H1 (cell line): ENCODE data around the gene GTF3C5. TPM values are rescaled to one million over a fixed set of nuclear protein-coding genes. Genes with fewer than 3 reads are reported as not detected.

Experiments
- CTCF ChIA-PET: fragments of 300-600 bp; sonication (Branson Sonifier 250); formaldehyde crosslinking; loops from one replicate; lab custom pipeline; 2021; ENCODE audit not compliant: partially characterized antibody; lab: Charles Lee
- POLR2A ChIA-PET: fragments of 300-600 bp; sonication (Branson Sonifier 250); formaldehyde crosslinking; loops from one replicate; lab custom pipeline; 2021; ENCODE audit warnings: inconsistent platforms; ENCODE audit not compliant: partially characterized antibody; lab: Charles Lee
- DNase-seq, 2 experiments: peaks; one replicate each; pipeline versions ENCODE4 v3.0.0 to v3.0.0-alpha.2; 2010 to 2022; ENCODE audit warnings: low spot score in 2 of 2, low read depth in 1 of 2, mixed read lengths in 1 of 2
- FAIRE-seq: peaks from 2 replicates; lab custom pipeline; 2011; peaks lifted over from hg19 to GRCh38; lab: Jason Lieb, UNC
- H2AFZ ChIP-seq: 2 replicates; pipeline ENCODE4 v1.8.1; 2012; ENCODE audit warnings: low read length, inconsistent platforms
- H2AK5ac ChIP-seq: 2 replicates; pipeline ENCODE4 v1.6.1; 2013; ENCODE audit warnings: low read depth, low read length
- H2BK120ac ChIP-seq: replicated peaks from 2 replicates; pipeline ENCODE3; 2013; ENCODE audit warnings: low read depth, low read length, inconsistent platforms
- H2BK12ac ChIP-seq: 2 replicates; pipeline ENCODE4 v1.6.1; 2013; ENCODE audit warnings: low read depth, low read length
- H2BK15ac ChIP-seq: 2 replicates; pipeline ENCODE4 v1.6.1; 2013; ENCODE audit warnings: low read length
- H2BK20ac ChIP-seq: 2 replicates; pipeline ENCODE4 v1.6.1; 2013; ENCODE audit warnings: low read length
- H2BK5ac ChIP-seq: 2 replicates; pipeline ENCODE4 v1.6.1; 2013; ENCODE audit warnings: low read depth, low read length
- H3K14ac ChIP-seq: 2 replicates; pipeline ENCODE4 v1.6.1; 2013; ENCODE audit warnings: inconsistent platforms; ENCODE audit not compliant: insufficient read length
- H3K18ac ChIP-seq: 2 replicates; pipeline ENCODE4 v1.6.1; 2013; ENCODE audit warnings: low read length; ENCODE audit errors: extremely low read depth
- H3K23ac ChIP-seq: 2 replicates; pipeline ENCODE4 v1.6.1; 2013; ENCODE audit warnings: inconsistent platforms; ENCODE audit not compliant: insufficient read length
- H3K23me2 ChIP-seq: 2 replicates; pipeline ENCODE4 v1.6.1; 2013; ENCODE audit warnings: low read depth, low read length
- H3K27ac ChIP-seq: 2 replicates; pipeline ENCODE4 v1.6.1; 2011; ENCODE audit warnings: low read depth, low read length, inconsistent platforms
- H3K27me3 ChIP-seq, 4 experiments: replicated peaks in 1 of 4; 1 replicate in 1 of 4; 2 replicates in 3 of 4; pipeline versions ENCODE4 v1.6.1 to v1.8.1; 2011 to 2013; ENCODE audit warnings: low read length in 3 of 4, mild to moderate bottlenecking in 3 of 4, inconsistent platforms in 2 of 4, mixed read lengths in 2 of 4, moderate library complexity in 1 of 4; ENCODE audit not compliant: control insufficient read depth in 3 of 4, insufficient read depth in 3 of 4; ENCODE audit errors: extremely low read depth in 1 of 4
- H3K36me3 ChIP-seq, 4 experiments: 2 replicates each; pipeline versions ENCODE4 v1.6.1 to v1.8.1; 2011 to 2013; ENCODE audit warnings: mild to moderate bottlenecking in 4 of 4, low read length in 3 of 4, moderate library complexity in 2 of 4, control low read depth in 1 of 4, inconsistent platforms in 1 of 4; ENCODE audit not compliant: insufficient read depth in 4 of 4, control insufficient read depth in 2 of 4
- H3K4ac ChIP-seq: replicated peaks from 2 replicates; pipeline ENCODE3; 2013; ENCODE audit warnings: low read length, low read depth, mixed read lengths, inconsistent platforms; ENCODE audit not compliant: insufficient read length
- H3K4me1 ChIP-seq, 4 experiments: replicated peaks in 1 of 4; 1 replicate in 1 of 4; 2 replicates in 3 of 4; pipeline versions ENCODE4 v1.6.1 to v1.8.1; 2011 to 2013; ENCODE audit warnings: low read length in 3 of 4, inconsistent platforms in 2 of 4, mixed read lengths in 1 of 4; ENCODE audit not compliant: insufficient read depth in 4 of 4, control insufficient read depth in 3 of 4
- H3K4me2 ChIP-seq, 2 experiments: 2 replicates each; pipeline versions ENCODE4 v1.6.1 to v1.8.1; 2011 to 2013; ENCODE audit warnings: low read depth in 2 of 2, low read length in 2 of 2, control low read depth in 1 of 2, inconsistent platforms in 1 of 2, mild to moderate bottlenecking in 1 of 2; ENCODE audit not compliant: insufficient read depth in 1 of 2
- H3K4me3 ChIP-seq, 4 experiments: fragments of 200-600, 300-600 bp in 1 of 4; sonication (generic), shearing (Covaris generic), sonication (Bioruptor Twin) in 1 of 4; 2 replicates each; pipeline versions ENCODE4 v1.5.1 to v1.8.1; 2011 to 2016; ENCODE audit warnings: low read length in 4 of 4, low read depth in 3 of 4, control low read depth in 2 of 4, inconsistent platforms in 2 of 4, mild to moderate bottlenecking in 2 of 4, mixed read lengths in 1 of 4, moderate library complexity in 1 of 4; ENCODE audit not compliant: insufficient read depth in 2 of 4; ENCODE audit errors: extremely low read depth in 1 of 4
- H3K56ac ChIP-seq: replicated peaks from 2 replicates; pipeline ENCODE3; 2013; ENCODE audit warnings: low read depth, mild to moderate bottlenecking, mixed read lengths, low read length, inconsistent platforms; ENCODE audit not compliant: insufficient read length
- H3K79me1 ChIP-seq: 2 replicates; pipeline ENCODE4 v1.6.1; 2013; ENCODE audit warnings: low read depth, low read length, control low read depth
- H3K79me2 ChIP-seq, 2 experiments: 2 replicates each; pipeline versions ENCODE4 v1.6.1 to v1.8.1; 2012 to 2013; ENCODE audit warnings: low read length in 2 of 2, mild to moderate bottlenecking in 2 of 2, inconsistent platforms in 1 of 2; ENCODE audit not compliant: insufficient read depth in 2 of 2, control insufficient read depth in 1 of 2
- H3K9ac ChIP-seq, 4 experiments: replicated peaks in 1 of 4; 1 replicate in 1 of 4; 2 replicates in 3 of 4; pipeline versions ENCODE4 v1.6.1 to v1.8.1; 2011 to 2013; ENCODE audit warnings: low read depth in 3 of 4, low read length in 3 of 4, control low read depth in 2 of 4, mild to moderate bottlenecking in 2 of 4, moderate library complexity in 2 of 4, inconsistent platforms in 1 of 4; ENCODE audit errors: extremely low read depth in 1 of 4
- H3K9me3 ChIP-seq, 2 experiments: 2 replicates each; pipeline versions ENCODE4 v1.6.1 to v1.8.1; 2012 to 2013; ENCODE audit warnings: mild to moderate bottlenecking in 2 of 2, moderate library complexity in 2 of 2, control low read depth in 1 of 2, inconsistent platforms in 1 of 2, low read depth in 1 of 2, low read length in 1 of 2, mixed read lengths in 1 of 2; ENCODE audit not compliant: insufficient read depth in 2 of 2
- H4K20me1 ChIP-seq, 2 experiments: replicated peaks in 1 of 2; 2 replicates each; pipeline versions ENCODE3 to v1.8.1; 2011 to 2013; ENCODE audit warnings: inconsistent platforms in 2 of 2, low read length in 2 of 2, mild to moderate bottlenecking in 1 of 2; ENCODE audit not compliant: insufficient read depth in 2 of 2, control insufficient read depth in 1 of 2
- H4K5ac ChIP-seq: 2 replicates; pipeline ENCODE4 v1.6.1; 2013; ENCODE audit warnings: low read length, low read depth, mixed read lengths, inconsistent platforms; ENCODE audit not compliant: insufficient read length
- H4K8ac ChIP-seq: 2 replicates; pipeline ENCODE4 v1.8.0; 2013; ENCODE audit warnings: mild to moderate bottlenecking, moderate library complexity, low read length, inconsistent platforms; ENCODE audit not compliant: insufficient read depth; ENCODE audit errors: extremely low read depth
- H4K91ac ChIP-seq: replicated peaks from 2 replicates; pipeline ENCODE3; 2013; ENCODE audit warnings: low read length, mixed read lengths, inconsistent platforms; ENCODE audit not compliant: insufficient read length
- ASH2L ChIP-seq: fragments of 200-600, 300-600 bp; sonication (generic); IDR thresholded peaks from one replicate; pipeline ENCODE4 v1.7.1; 2017; ENCODE audit warnings: low read length
- CBX8 ChIP-seq: fragments of 300-800, 300-1000 bp; sonication (generic); IDR thresholded peaks from 2 replicates; pipeline ENCODE4 v1.7.1; 2016; ENCODE audit warnings: low read depth, low read length, borderline replicate concordance
- CHD2 ChIP-seq: IDR thresholded peaks from 2 replicates; pipeline ENCODE4 v1.6.1; 2012; ENCODE audit warnings: low read length, improper control_type of control experiment
- CREB1 ChIP-seq: IDR thresholded peaks from 2 replicates; pipeline ENCODE4 v1.6.1; 2012; ENCODE audit warnings: inconsistent platforms
- KDM1A ChIP-seq: fragments of 200-600, 300-600 bp; sonication (generic); IDR thresholded peaks from 2 replicates; pipeline ENCODE4 v1.7.1; 2016; ENCODE audit warnings: mild to moderate bottlenecking, low read length, borderline replicate concordance
- RAD21 ChIP-seq, 2 experiments: IDR thresholded peaks in 1 of 2; conservative IDR thresholded peaks in 1 of 2; 2 replicates each; pipeline ENCODE4 v1.6.1; 2011; ENCODE audit warnings: low read depth in 2 of 2, low read length in 2 of 2, improper control_type of control experiment in 1 of 2, inconsistent platforms in 1 of 2, mild to moderate bottlenecking in 1 of 2, moderate library complexity in 1 of 2
- RXRA ChIP-seq: IDR thresholded peaks from 2 replicates; pipeline ENCODE4 v1.6.1; 2011; ENCODE audit warnings: low read depth, mild to moderate bottlenecking, low read length, moderate library complexity; ENCODE audit not compliant: insufficient read depth
- SUZ12 ChIP-seq: fragments of 200-600 bp; sonication (generic); IDR thresholded peaks from 2 replicates; pipeline ENCODE4 v1.6.1; 2012; ENCODE audit warnings: mild to moderate bottlenecking, inconsistent platforms, low read length, moderate library complexity, mixed read lengths
- TBP ChIP-seq: IDR thresholded peaks from 2 replicates; pipeline ENCODE4 v1.6.1; 2011; ENCODE audit warnings: low read depth, low read length, improper control_type of control experiment
- WGBS, 2 experiments: shearing (Covaris generic) in 1 of 2; methylation state at CpG; one replicate each; pipeline versions ENCODE4 v1.1.6 to v1.1.7; 2013 to 2015; ENCODE audit warnings: low lambda C conversion rate in 2 of 2, mixed read lengths in 2 of 2, inconsistent platforms in 1 of 2, low coverage in 1 of 2, missing lambda C conversion rate in 1 of 2; ENCODE audit not compliant: insufficient replicate concordance in 2 of 2, insufficient coverage in 1 of 2, insufficient read length in 1 of 2; ENCODE audit errors: extremely low coverage in 1 of 2, missing lambda C conversion rate in 1 of 2; 5-methylcytosine and 5-hydroxymethylcytosine counted together
- polyA plus RNA-seq, 7 experiments: library from polyadenylated mRNA; depleted of rRNA in 3 of 7; stranded (reverse) in 5 of 7; unstranded in 2 of 7; fragments of >200 nt in 5 of 7; fragments of 200-250 nt in 2 of 7; gene quantifications; 1 replicate in 5 of 7; 2 replicates in 1 of 7; 4 replicates in 1 of 7; pipeline versions ENCODE4 v1.2.1 to v1.2.3, GENCODE V29; 2011 to 2013; ENCODE audit warnings: missing spikeins in 2 of 7, mixed read lengths in 2 of 7
- total RNA-seq: library from RNA; stranded (reverse); fragmentation: NEBNext Ultra II Directional; extraction: Animal tissue kit (Norgen Biotek cat#: 25700); gene quantifications from 2 replicates; pipeline ENCODE4 v1.2.1, GENCODE V29; 2021
- TF ChIP-seq, protein P1 (sequence below): IDR thresholded peaks from 2 replicates; pipeline ENCODE4 v1.6.1; 2012; ENCODE audit warnings: inconsistent platforms
- TF ChIP-seq, protein P2 (sequence below): IDR thresholded peaks from 2 replicates; pipeline ENCODE4 v1.6.1; 2011; ENCODE audit warnings: low read depth, mild to moderate bottlenecking, low read length; ENCODE audit not compliant: insufficient read depth

The GTF3C5 gene
- total and polyA plus RNA-seq, 2 of the 8 experiments (the other 6 are each of a cell fraction or from before 2014, with no cell fraction given): 78.7 to 87.1 TPM

DNA sequence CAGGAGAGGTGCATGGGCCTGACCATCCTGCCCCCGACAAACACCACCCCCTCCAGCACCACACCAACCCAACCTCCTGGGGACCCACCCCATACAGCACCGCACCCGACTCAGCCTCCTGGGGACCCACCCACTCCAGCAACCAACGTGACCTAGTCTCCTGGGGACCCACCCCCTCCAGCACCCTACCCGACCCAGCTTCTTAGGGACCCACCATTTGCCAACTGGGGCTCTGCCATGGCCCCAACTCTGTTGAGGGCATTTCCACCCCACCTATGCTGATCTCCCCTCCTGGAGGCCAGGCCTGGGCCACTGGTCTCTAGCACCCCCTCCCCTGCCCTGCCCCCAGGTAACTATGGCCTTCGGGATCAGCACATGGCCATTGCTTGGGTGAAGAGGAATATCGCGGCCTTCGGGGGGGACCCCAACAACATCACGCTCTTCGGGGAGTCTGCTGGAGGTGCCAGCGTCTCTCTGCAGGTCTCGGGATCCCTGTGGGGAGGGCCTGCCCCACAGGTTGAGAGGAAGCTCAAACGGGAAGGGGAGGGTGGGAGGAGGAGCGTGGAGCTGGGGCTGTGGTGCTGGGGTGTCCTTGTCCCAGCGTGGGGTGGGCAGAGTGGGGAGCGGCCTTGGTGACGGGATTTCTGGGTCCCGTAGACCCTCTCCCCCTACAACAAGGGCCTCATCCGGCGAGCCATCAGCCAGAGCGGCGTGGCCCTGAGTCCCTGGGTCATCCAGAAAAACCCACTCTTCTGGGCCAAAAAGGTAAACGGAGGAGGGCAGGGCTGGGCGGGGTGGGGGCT is 35.6 kb downstream of the GTF3C5 start:
- POLR2A ChIA-PET: interaction anchor here (1.3 to 2.1 kb wide), 4 partner anchors 8 to 18 kb away, joined by 3 to 5 read pairs (median 4); no protein-coding TSS in a partner anchor
- FAIRE-seq (no peak), DNase-seq (no peak)
- Histone ChIP-seq H3K36me3 (no peaks in the 10 kb centered on the region; a peak in 3 of 8 replicates), H3K4ac (no peak overlapping the region), H3K27me3 (no peaks in the 10 kb centered on the region), H4K8ac (0 out of 2 replicates have a peak overlapping the region, but pooled peaks have one; percentile 5), H3K23me2 (no peaks in the 10 kb centered on the region), H3K9ac (no peak overlapping the region), H2BK5ac (no peak overlapping the region), H3K56ac (no peak overlapping the region), H2BK12ac (no peak overlapping the region), H3K4me1 (peaks cover 0 to 2% (median 1%) of the 10 kb centered on the region in 4 experiments; a peak in 3 of 7 replicates), H4K91ac (no peak overlapping the region), H2BK15ac (no peak overlapping the region), H2AK5ac (no peak overlapping the region), H2BK20ac (no peak overlapping the region), H2AFZ (no peak overlapping the region), H3K27ac (no peak overlapping the region), H4K20me1 (peaks cover 0 to 1% of the 10 kb centered on the region in 2 experiments), H3K23ac (no peak overlapping the region), H3K4me2 (no peak overlapping the region), H4K5ac (no peak overlapping the region), H3K4me3 (no peak overlapping the region), H3K9me3 (no peaks in the 10 kb centered on the region), H3K14ac (no peak overlapping the region), H2BK120ac (no peak overlapping the region), H3K79me1 (no peaks in the 10 kb centered on the region), H3K18ac (no peak overlapping the region), H3K79me2 (no peaks in the 10 kb centered on the region)
- CTCF ChIA-PET: interaction anchor here (1.1 to 2.5 kb wide), 12 partner anchors 10 to 122 kb away, joined by 3 to 8 read pairs (median 4); no protein-coding TSS in a partner anchor
- 87% methylated on average over 18 of the region's 25 CpGs; no CpG with 5 or more reads in 1 of the 2 experiments for WGBS, 2 experiments
- no peak for TF ChIP-seq RAD21 (IDR thresholded peaks at IDR 0.05 in 1 of 2, conservative IDR thresholded peaks at IDR 0.05 in 1 of 2; ENCODE audit: low read depth in 2 of 2, low read length in 2 of 2)
- no peak for TF ChIP-seq TBP
- TF ChIP-seq SUZ12: no peak
- TF ChIP-seq, protein P1, sequence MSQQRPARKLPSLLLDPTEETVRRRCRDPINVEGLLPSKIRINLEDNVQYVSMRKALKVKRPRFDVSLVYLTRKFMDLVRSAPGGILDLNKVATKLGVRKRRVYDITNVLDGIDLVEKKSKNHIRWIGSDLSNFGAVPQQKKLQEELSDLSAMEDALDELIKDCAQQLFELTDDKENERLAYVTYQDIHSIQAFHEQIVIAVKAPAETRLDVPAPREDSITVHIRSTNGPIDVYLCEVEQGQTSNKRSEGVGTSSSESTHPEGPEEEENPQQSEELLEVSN: no peak
- no peak for TF ChIP-seq RXRA
- no peak for TF ChIP-seq CREB1
- TF ChIP-seq CBX8: no peak
- TF ChIP-seq ASH2L: no peak
- TF ChIP-seq CHD2: no peak
- no peak for TF ChIP-seq KDM1A
- TF ChIP-seq, protein P2, sequence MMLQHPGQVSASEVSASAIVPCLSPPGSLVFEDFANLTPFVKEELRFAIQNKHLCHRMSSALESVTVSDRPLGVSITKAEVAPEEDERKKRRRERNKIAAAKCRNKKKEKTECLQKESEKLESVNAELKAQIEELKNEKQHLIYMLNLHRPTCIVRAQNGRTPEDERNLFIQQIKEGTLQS: no peak
